Prostate gland (tissue), 2 donors: Measurements from ENCODE around the gene STK17A.

Experiments
- POLR2A ChIP-seq: fragments of 450-650 bp; IDR thresholded peaks from one replicate; pipeline ENCODE4 v1.6.1; 2016; ENCODE audit warnings: antibody characterized with exemption, mild to moderate bottlenecking
- TF ChIP-seq, protein P1 (sequence below), 4 experiments: fragments of 200-600 bp in 2 of 4; fragments of 450-650 bp in 2 of 4; sonication (generic) in 2 of 4; IDR thresholded peaks; 1 replicate in 3 of 4; 2 replicates in 1 of 4; pipeline ENCODE4 v1.5.1; 2016 to 2019; ENCODE audit warnings: antibody characterized with exemption in 4 of 4, mild to moderate bottlenecking in 2 of 4, moderate library complexity in 2 of 4

DNA sequence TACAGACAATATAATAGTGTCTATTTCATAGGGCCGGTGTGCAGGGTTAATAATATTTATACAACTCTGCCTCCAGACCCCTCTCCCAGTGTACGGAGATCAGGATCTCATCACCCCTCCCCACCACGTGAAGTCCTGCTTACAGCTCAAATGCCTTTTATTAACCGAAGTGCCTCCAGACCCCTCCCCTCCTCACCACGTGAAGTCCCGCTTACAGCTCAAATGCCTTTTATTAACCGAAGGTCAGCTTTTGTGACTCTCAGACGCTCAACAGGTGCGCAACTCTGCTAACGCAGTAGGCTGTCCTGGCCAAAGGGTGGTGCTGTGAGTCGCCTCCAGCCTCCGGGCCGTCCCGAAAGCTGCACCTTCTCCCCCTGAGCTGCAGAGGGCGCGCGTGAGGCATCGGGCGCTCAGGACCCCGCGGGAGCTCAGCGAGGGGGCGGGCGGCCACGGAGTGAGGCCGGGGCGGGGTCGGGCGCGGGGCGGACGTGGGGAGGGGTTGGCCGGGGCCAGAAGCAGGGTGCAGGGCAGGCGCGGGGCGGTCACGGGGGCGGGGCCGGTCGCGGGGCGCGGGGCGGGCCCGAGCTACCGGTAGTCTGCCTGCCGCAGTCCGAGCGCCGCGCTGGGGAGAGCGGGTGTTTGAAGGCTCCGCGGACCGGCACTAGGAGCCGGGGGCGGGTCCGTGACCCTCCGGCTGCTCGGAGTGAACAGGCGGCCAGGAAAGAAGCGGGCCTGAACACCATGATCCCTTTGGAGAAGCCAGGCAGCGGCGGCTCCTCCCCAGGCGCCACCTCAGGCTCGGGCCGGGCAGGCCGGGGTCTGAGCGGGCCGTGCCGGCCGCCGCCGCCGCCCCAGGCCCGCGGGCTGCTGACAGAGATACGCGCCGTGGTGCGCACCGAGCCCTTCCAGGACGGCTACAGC lies at the start of gene STK17A:
- TF ChIP-seq, protein P1, sequence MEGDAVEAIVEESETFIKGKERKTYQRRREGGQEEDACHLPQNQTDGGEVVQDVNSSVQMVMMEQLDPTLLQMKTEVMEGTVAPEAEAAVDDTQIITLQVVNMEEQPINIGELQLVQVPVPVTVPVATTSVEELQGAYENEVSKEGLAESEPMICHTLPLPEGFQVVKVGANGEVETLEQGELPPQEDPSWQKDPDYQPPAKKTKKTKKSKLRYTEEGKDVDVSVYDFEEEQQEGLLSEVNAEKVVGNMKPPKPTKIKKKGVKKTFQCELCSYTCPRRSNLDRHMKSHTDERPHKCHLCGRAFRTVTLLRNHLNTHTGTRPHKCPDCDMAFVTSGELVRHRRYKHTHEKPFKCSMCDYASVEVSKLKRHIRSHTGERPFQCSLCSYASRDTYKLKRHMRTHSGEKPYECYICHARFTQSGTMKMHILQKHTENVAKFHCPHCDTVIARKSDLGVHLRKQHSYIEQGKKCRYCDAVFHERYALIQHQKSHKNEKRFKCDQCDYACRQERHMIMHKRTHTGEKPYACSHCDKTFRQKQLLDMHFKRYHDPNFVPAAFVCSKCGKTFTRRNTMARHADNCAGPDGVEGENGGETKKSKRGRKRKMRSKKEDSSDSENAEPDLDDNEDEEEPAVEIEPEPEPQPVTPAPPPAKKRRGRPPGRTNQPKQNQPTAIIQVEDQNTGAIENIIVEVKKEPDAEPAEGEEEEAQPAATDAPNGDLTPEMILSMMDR (IDR thresholded peaks at IDR 0.05) = peak; percentile 97 to 100 (median 100)
- peak; percentile 86 for TF ChIP-seq POLR2A
